GM12873 (cell line): Measurements from ENCODE around the gene SLC6A9.

ENCODE experiments used
- TF ChIP-seq, protein P1 (sequence below): IDR thresholded peaks from 2 replicates; pipeline ENCODE4 v1.5.1; 2012; ENCODE audit warnings: low read depth, mild to moderate bottlenecking, moderate library complexity, low read length, control low read depth; ENCODE audit not compliant: insufficient read depth; ENCODE audit errors: missing control alignments

SLC6A9 gene

GRCh38 chr1:44016890-44017400 lies 14.3 kb downstream of the SLC6A9 start:
- TF ChIP-seq, protein P1, sequence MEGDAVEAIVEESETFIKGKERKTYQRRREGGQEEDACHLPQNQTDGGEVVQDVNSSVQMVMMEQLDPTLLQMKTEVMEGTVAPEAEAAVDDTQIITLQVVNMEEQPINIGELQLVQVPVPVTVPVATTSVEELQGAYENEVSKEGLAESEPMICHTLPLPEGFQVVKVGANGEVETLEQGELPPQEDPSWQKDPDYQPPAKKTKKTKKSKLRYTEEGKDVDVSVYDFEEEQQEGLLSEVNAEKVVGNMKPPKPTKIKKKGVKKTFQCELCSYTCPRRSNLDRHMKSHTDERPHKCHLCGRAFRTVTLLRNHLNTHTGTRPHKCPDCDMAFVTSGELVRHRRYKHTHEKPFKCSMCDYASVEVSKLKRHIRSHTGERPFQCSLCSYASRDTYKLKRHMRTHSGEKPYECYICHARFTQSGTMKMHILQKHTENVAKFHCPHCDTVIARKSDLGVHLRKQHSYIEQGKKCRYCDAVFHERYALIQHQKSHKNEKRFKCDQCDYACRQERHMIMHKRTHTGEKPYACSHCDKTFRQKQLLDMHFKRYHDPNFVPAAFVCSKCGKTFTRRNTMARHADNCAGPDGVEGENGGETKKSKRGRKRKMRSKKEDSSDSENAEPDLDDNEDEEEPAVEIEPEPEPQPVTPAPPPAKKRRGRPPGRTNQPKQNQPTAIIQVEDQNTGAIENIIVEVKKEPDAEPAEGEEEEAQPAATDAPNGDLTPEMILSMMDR: no peak

GRCh38 chr1:44016041-44016889 lies 15.0 kb downstream of the SLC6A9 start:
- TF ChIP-seq, protein P1: no peak

DNA sequence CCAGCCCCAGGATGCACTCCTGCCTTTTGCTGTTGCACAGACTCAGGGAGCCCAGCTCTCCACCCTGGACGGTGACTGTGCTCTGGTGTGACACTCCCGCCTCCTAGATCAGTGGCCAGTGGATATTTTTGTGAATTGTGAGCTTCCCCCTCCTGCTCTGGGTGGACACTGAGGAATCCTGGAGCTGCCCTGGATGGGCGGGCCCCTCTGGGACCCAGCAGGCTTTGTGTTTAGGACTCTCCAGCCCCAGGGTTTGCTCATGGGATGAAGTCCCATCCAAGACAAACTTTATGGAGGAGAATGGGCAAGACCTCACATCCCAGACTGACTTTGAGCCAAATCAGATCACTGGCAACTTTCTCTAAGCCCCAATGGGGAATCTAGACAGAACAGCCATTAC lies 16.1 kb downstream of the SLC6A9 start:
- TF ChIP-seq, protein P1: no peak

DNA sequence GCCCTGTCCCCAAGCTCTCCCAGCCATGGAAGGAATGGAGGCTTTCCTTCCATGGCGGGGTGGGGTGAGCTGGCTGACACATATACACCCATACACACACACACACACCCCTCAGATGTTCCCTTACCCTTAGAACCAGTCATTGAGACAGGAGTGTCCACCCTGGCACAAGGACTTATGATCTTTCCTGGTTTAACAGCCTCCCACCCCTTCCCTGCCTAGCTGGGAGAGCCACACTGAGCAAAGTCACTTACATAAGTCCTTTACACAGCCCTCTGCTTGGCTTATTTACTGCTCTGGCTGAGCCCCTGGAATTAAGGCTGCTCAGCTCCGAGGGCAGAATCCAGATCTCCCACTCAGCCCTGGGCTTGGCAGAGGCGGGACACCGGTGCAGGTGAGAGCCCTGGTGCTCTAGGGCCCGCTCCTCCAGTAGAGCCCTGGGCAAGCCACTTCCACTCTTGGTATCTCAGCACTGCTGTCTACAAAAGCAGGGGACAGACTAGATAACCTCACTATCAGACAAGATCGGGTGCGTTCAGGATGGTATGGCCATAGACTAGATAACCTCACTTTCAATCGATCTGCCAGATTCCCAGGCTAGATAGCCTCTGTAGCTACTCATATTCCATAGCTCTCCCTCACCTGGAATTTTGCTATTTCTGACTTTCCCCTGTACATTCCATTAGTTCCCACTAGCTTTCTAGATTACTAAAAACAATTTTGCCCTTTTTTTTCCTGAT lies 16.7 kb downstream of the SLC6A9 start:
- TF ChIP-seq, protein P1: no peak

GRCh38 chr1:44013949-44014348 lies 17.3 kb downstream of the SLC6A9 start:
- TF ChIP-seq, protein P1: no peak

- TF ChIP-seq, protein P1: no peak
These were observed 18.2 kb downstream of the SLC6A9 start for GRCh38 chr1:44012941-44013609.

DNA sequence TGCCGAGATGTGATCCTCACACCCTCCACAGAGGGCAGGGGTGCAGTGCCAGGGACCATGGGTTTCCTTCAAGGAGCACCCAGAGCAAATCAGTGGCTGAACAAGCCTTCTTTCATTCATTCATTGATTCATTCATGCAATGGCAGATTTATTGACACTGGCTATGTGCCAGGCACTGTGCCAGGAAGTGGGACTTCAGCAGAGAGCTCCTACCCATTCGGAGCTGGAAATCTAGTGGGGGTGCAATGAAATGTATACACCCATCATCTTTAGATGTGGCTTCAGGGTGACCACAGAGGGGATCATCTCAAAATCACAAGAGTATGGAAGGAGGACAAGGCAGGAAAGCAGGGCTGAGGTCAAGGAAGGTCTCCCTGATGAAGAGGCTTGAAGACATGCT lies 18.9 kb downstream of the SLC6A9 start:
- TF ChIP-seq, protein P1: no peak
